ENCODE measurements around the gene RAN. TPM values are rescaled to one million over a fixed set of nuclear protein-coding genes. Genes with fewer than 3 reads are reported as not detected.

Gene RAN
- total and polyA plus RNA-seq, 9 of the 15 experiments (the other 6 are each of a cell fraction or from before 2014, with no cell fraction given), result 1,687 to 3,820 (median 2,300) TPM

GRCh38 chr12:130826151-130826801 lies 45.6 kb upstream of the RAN start (continued):
- no peak for TF ChIP-seq ZNF408 (CRISPR knock-in tag; IDR thresholded peaks at IDR 0.05; ENCODE audit: low read depth)
- TF ChIP-seq ZC3H4 (CRISPR knock-in tag; IDR thresholded peaks at IDR 0.05; ENCODE audit: borderline replicate concordance), result no peak
- TF ChIP-seq TARDBP (IDR thresholded peaks at IDR 0.05), result no peak
- TF ChIP-seq NFRKB (IDR thresholded peaks at IDR 0.05; ENCODE audit: low read depth), result 0 out of 2 replicates have a peak, but pooled peaks have one; percentile 31
- peak in 1 of 2 experiments; percentile 55; a peak in 1 of 4 replicates for TF ChIP-seq SIN3A (IDR thresholded peaks at IDR 0.05; ENCODE audit: borderline replicate concordance in 2 of 2, control insufficient read depth in 1 of 2, low read depth in 2 of 2, low read length in 2 of 2)
- no peak for TF ChIP-seq HEY1 (CRISPR knock-in tag; IDR thresholded peaks at IDR 0.05; ENCODE audit: borderline replicate concordance)
- no peak for TF ChIP-seq SMAD1 (IDR thresholded peaks at IDR 0.05; ENCODE audit: low read depth, low read length, partially characterized antibody)
- TF ChIP-seq ATF7 (IDR thresholded peaks at IDR 0.05), result peak; percentile 42; the same call in 1 of the 2 replicates
- TF ChIP-seq ZFP36 (IDR thresholded peaks at IDR 0.05; ENCODE audit: low read depth, low read length, partially characterized antibody), result peak; percentile 41
- 0 out of 6 replicates have a peak, but pooled peaks of 1 of the 3 experiments have one; percentile 39 for TF ChIP-seq ZBTB11 (CRISPR knock-in tag; IDR thresholded peaks at IDR 0.05)
- TF ChIP-seq ZBTB9 (CRISPR knock-in tag; IDR thresholded peaks at IDR 0.05), result no peak
- no peak for TF ChIP-seq ZNF668 (CRISPR knock-in tag; IDR thresholded peaks at IDR 0.05)
- TF ChIP-seq RUNX1 (IDR thresholded peaks at IDR 0.05; ENCODE audit: low read depth), result no peak
- peak; percentile 50 for TF ChIP-seq MXD1 (CRISPR knock-in tag; IDR thresholded peaks at IDR 0.05; ENCODE audit: borderline replicate concordance, poor library complexity, severe bottlenecking)
- TF ChIP-seq ZNF764 (CRISPR knock-in tag; IDR thresholded peaks at IDR 0.05; ENCODE audit: low read depth), result no peak
- TF ChIP-seq, protein P1, sequence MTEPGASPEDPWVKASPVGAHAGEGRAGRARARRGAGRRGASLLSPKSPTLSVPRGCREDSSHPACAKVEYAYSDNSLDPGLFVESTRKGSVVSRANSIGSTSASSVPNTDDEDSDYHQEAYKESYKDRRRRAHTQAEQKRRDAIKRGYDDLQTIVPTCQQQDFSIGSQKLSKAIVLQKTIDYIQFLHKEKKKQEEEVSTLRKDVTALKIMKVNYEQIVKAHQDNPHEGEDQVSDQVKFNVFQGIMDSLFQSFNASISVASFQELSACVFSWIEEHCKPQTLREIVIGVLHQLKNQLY (CRISPR knock-in tag; conservative IDR thresholded peaks at IDR 0.05), result peak; percentile 98 to 100
- no peak for TF ChIP-seq GTF2E2 (tag; IDR thresholded peaks at IDR 0.05)
- TF ChIP-seq, protein P2, sequence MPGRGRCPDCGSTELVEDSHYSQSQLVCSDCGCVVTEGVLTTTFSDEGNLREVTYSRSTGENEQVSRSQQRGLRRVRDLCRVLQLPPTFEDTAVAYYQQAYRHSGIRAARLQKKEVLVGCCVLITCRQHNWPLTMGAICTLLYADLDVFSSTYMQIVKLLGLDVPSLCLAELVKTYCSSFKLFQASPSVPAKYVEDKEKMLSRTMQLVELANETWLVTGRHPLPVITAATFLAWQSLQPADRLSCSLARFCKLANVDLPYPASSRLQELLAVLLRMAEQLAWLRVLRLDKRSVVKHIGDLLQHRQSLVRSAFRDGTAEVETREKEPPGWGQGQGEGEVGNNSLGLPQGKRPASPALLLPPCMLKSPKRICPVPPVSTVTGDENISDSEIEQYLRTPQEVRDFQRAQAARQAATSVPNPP (IDR thresholded peaks at IDR 0.05; ENCODE audit: borderline replicate concordance, insufficient read depth, insufficient read length), result no peak

All from K562 (cell line).